Thoracic aorta (tissue), 2 donors: ENCODE results near the gene ARNT2. TPM values are rescaled to one million over a fixed set of nuclear protein-coding genes. Genes with fewer than 3 reads are reported as not detected.
A peak's percentile ranks its signal among the peaks of the same experiment; 100 is the strongest.

Experiments
- ATAC-seq: fragments of 150-250 bp; one replicate; pipeline ENCODE4 v1.8.0; 2017; ENCODE audit warnings: low read depth; ENCODE audit not compliant: insufficient number of reproducible peaks, low FRiP score
- DNase-seq: peaks from one replicate; pipeline ENCODE4 v3.0.0-alpha.2; 2020; ENCODE audit warnings: low spot score
- H3K27ac ChIP-seq, 2 donors: fragments of 200-600 bp; sonication (generic); 1 replicate in 1 of 2; 2 replicates in 1 of 2; pipeline ENCODE4 v1.5.1; 2016; ENCODE audit warnings: mild to moderate bottlenecking in 2 of 2, moderate library complexity in 2 of 2
- H3K27me3 ChIP-seq: fragments of 200-600 bp; sonication (generic); replicated peaks from 2 replicates; pipeline ENCODE4 v1.6.0; 2016; ENCODE audit warnings: mild to moderate bottlenecking; ENCODE audit not compliant: insufficient read depth
- H3K36me3 ChIP-seq: fragments of 200-600 bp; sonication (generic); one replicate; pipeline ENCODE4 v1.5.1; 2016
- H3K4me1 ChIP-seq, 2 donors: fragments of 200-600 bp; sonication (generic); 1 replicate in 1 of 2; 2 replicates in 1 of 2; pipeline versions ENCODE4 v1.5.1 to v1.6.0; 2016; ENCODE audit warnings: low read depth in 2 of 2, mild to moderate bottlenecking in 1 of 2; ENCODE audit not compliant: control insufficient read depth in 1 of 2
- H3K4me3 ChIP-seq: fragments of 200-600 bp; sonication (generic); 2 replicates; pipeline ENCODE4 v1.5.1; 2016; ENCODE audit warnings: mild to moderate bottlenecking
- H3K9me3 ChIP-seq: fragments of 200-600 bp; sonication (generic); 2 replicates; pipeline ENCODE4 v1.5.1; 2016
- total RNA-seq, 2 donors: library from RNA; depleted of rRNA; stranded (reverse); fragments of >200 nt; gene quantifications; one replicate each; pipeline versions ENCODE4 v1.1.0 to v1.2.3, GENCODE V29; 2016
- TF ChIP-seq, protein P1 (sequence below): fragments of 200-600 bp; sonication (generic); IDR thresholded peaks from one replicate; pipeline ENCODE4 v1.5.1; 2019; ENCODE audit warnings: antibody characterized with exemption

Gene ARNT2
- total RNA-seq, 2 donors from 2014 or later: 5.8 to 22.9 TPM

DNA sequence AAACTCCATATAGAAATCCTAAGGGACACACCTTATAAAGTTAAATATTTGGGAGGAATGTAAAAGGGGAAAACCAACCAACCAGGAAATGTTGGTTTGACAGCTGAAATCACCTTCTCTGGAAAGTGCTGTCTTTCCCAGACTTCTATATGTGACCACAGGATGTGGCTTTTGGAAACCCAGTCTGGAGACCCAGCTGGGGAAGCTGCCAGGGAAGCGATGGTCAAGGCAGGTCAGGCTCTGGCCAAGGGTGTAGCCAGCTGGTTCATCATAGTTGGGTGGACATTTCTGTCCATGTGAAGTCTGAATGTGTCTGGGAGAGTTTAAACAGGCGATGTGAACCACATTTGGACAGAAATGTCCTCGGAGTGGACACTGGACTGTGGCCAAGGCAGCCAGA lies 73.9 kb downstream of the ARNT2 start:
- Histone ChIP-seq H3K36me3 (no peaks in the 10 kb centered on the region), H3K9me3 (no peaks in the 10 kb centered on the region), H3K27me3 (no peaks in the 10 kb centered on the region), H3K27ac (no peak overlapping the region), H3K4me1 (peaks cover 13 to 31% of the 10 kb centered on the region in 2 donors), H3K4me3 (no peak overlapping the region)
- no peak for ATAC-seq
- DNase-seq: no peak
- TF ChIP-seq, protein P1, sequence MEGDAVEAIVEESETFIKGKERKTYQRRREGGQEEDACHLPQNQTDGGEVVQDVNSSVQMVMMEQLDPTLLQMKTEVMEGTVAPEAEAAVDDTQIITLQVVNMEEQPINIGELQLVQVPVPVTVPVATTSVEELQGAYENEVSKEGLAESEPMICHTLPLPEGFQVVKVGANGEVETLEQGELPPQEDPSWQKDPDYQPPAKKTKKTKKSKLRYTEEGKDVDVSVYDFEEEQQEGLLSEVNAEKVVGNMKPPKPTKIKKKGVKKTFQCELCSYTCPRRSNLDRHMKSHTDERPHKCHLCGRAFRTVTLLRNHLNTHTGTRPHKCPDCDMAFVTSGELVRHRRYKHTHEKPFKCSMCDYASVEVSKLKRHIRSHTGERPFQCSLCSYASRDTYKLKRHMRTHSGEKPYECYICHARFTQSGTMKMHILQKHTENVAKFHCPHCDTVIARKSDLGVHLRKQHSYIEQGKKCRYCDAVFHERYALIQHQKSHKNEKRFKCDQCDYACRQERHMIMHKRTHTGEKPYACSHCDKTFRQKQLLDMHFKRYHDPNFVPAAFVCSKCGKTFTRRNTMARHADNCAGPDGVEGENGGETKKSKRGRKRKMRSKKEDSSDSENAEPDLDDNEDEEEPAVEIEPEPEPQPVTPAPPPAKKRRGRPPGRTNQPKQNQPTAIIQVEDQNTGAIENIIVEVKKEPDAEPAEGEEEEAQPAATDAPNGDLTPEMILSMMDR: no peak

DNA sequence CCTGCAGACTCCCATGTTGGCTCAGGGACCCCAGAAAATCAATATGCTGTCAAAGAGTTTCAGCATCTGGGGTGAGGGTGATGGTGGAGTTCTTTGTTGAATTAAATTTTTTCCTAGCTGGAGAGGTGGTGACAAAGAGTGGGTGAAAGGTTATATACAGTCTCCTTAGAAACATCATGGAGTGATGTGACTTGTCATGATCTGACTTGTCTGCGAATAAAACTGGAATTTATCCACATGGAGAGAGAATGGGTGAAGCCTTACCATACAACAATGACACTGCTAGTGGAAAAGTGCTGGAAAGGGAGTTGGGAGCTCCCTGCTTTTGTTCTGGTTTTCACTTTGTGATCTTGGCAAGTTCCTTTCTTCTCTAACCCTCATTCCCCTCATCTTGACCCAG lies 75.0 kb downstream of the ARNT2 start:
- DNase-seq: no peak
- Histone ChIP-seq H3K27me3 (no peaks in the 10 kb centered on the region), H3K4me3 (no peak overlapping the region), H3K36me3 (no peaks in the 10 kb centered on the region), H3K27ac (peak overlapping the region in 1 of 2 donors; percentile 56), H3K9me3 (no peaks in the 10 kb centered on the region), H3K4me1 (peaks cover 13 to 35% of the 10 kb centered on the region in 2 donors)
- TF ChIP-seq, protein P1: no peak
- no peak for ATAC-seq

DNA sequence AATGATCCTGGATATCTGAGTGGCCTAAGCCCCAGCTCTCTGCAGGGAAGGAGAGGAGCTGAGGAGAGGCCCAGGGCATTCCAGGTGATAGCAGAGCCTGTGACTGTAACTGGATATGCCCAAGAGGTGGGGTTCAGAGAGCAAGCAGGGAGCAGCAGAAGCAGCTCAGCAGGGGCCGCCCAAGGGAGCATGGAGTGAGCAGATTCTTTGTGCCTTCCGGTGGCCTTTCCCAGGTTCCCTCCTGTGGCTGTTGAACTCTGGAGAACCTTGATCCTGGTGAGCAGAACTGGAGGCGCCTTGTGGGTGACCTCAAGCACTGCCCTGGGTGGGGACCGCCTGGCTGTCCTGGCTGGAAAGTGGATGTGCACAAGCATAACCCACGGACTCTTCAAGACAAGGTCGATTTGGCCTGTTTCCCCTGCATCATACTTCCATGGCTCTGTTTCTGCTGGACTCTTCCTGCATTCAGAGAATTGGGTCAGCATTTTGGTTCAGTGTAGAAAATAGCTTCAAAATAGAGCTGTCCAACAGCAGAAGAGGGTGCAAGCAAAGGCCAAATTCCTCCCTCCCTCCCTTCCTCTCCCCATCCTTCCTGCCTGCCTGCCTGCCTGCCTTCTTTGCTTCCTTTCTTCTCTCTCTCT lies 76.1 kb downstream of the ARNT2 start:
- Histone ChIP-seq H3K4me3 (peak overlapping the region; percentile 29), H3K27me3 (no peaks in the 10 kb centered on the region), H3K9me3 (no peaks in the 10 kb centered on the region), H3K4me1 (peaks cover 13 to 37% of the 10 kb centered on the region in 2 donors), H3K36me3 (no peaks in the 10 kb centered on the region), H3K27ac (peak overlapping the region; percentile 29 to 56)
- DNase-seq: no peak
- ATAC-seq: no peak
- TF ChIP-seq, protein P1: no peak

DNA sequence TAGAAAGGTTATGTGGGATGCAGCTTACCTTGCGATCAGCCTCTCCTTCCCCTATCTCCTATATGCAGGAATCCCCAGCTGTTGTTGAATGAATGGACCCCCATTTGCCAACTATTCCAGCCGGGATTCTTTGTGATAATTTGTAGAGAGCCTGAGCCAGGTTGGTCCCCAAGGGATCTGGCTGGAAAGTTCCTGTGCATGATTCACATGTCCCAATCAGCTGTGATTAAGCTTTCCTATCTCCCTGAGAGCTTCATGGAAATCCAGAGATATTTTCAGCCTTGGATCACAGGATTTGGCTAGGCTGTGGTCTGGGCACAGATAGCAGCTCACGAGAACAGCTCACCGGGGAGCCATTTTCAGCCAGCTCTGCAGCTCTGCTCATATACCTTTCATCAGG lies 76.7 kb downstream of the ARNT2 start:
- H3K4me1 ChIP-seq: peaks cover 18 to 43% of the 10 kb centered on the region in 2 donors
- ATAC-seq (peak; percentile 47), DNase-seq (no peak)
- TF ChIP-seq, protein P1: no peak
- H3K4me3 ChIP-seq: peak overlapping the region; percentile 29
- no peaks in the 10 kb centered on the region for H3K9me3 ChIP-seq
- H3K27me3 ChIP-seq: no peaks in the 10 kb centered on the region
- H3K36me3 ChIP-seq: no peaks in the 10 kb centered on the region
- peak overlapping the region; percentile 29 to 56 for H3K27ac ChIP-seq

DNA sequence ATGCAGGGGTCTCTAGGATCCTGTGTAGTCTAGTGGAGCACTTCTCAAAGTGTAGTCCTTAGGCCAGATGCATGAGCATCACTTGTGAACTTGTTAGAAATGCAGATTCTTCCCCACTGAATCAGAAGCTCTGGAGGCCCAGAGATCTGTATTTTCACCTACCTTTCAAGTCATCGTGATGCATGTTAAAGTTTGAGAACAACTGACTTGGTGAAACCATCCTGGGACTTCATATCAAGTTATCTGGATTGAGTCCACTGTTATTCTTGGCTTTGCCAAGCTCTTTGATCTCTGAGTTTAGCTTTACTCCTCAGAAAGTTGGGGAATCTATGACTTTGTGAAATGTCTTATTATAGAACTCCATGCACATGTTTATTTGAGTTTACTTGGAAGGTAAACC lies 78.5 kb downstream of the ARNT2 start:
- no peak overlapping the region for H3K27ac ChIP-seq
- no peak for DNase-seq
- H3K4me3 ChIP-seq: no peak overlapping the region
- no peaks in the 10 kb centered on the region for H3K9me3 ChIP-seq
- no peak for ATAC-seq
- H3K36me3 ChIP-seq: no peaks in the 10 kb centered on the region
- H3K27me3 ChIP-seq: no peaks in the 10 kb centered on the region
- TF ChIP-seq, protein P1: no peak
- H3K4me1 ChIP-seq: peaks cover 18 to 49% of the 10 kb centered on the region in 2 donors
